PC-3 (cell line): ENCODE measurements around the gene CPD.

Experiments
- EZH2 ChIP-seq: fragments of 300-600 bp; sonication (generic); IDR thresholded peaks from one replicate; pipeline ENCODE4 v1.6.1; 2017; ENCODE audit warnings: antibody characterized with exemption, mild to moderate bottlenecking, low read length; ENCODE audit not compliant: unreplicated experiment
- TF ChIP-seq, protein P1 (sequence below): fragments of 300-600 bp; sonication (generic); conservative IDR thresholded peaks from 2 replicates; pipeline ENCODE4 v1.5.1; 2017; ENCODE audit warnings: antibody characterized with exemption, low read depth, mild to moderate bottlenecking, low read length

DNA sequence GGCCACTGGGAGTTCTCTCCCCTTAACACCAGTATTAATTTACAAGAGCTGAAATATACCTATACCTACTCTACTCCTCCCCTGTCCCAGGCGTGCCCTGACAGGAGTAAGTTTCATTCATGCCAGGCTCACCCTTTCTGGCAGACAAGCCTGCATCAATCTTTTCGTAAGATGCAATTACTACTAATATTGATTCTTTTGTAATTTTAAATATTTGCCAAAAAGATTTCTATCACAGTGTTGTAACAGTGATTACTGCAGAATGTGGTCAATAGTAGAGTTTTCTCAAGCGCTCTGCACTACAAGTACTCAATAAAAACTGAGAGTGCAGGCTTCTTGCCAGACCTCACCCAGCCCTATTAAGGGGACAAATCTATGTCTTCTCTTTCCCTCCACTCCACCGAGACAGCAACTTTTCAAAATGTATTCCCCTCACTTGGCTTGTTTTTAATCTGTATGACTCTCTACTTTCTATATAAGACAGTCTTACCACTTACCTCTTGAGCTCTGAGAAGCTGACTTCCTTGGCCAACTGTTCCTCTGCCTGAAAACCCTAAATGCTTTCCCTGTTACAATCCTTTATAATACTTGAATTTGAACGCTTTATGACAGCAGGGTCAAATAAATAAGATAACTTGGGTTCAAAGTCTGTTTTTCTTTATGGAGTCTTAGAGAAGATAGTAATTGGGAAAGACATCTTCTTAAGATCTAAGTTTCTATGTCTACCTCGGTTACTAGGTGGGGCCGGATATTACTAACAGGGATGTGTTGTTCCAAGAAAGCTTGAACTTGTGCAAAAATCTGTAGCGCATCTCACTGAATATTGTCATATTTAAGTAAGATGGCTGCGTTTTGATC is 45.0 kb upstream of the CPD start, which contains the start of gene TMIGD1:
- TF ChIP-seq, protein P1, sequence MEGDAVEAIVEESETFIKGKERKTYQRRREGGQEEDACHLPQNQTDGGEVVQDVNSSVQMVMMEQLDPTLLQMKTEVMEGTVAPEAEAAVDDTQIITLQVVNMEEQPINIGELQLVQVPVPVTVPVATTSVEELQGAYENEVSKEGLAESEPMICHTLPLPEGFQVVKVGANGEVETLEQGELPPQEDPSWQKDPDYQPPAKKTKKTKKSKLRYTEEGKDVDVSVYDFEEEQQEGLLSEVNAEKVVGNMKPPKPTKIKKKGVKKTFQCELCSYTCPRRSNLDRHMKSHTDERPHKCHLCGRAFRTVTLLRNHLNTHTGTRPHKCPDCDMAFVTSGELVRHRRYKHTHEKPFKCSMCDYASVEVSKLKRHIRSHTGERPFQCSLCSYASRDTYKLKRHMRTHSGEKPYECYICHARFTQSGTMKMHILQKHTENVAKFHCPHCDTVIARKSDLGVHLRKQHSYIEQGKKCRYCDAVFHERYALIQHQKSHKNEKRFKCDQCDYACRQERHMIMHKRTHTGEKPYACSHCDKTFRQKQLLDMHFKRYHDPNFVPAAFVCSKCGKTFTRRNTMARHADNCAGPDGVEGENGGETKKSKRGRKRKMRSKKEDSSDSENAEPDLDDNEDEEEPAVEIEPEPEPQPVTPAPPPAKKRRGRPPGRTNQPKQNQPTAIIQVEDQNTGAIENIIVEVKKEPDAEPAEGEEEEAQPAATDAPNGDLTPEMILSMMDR: no peak
- TF ChIP-seq EZH2: no peak
